Measurements from ENCODE around the gene UCHL5.

UCHL5 gene

GRCh38 chr1:193059282-193060114 lies at the start of gene UCHL5, which contains the start of gene RO60:
TSS of gene UCHL5 (minus strand) at chr1:193059360. CDS start at chr1:193059260, 100 bp downstream.
TSS of gene RO60 (plus strand) at chr1:193059612. CDS start at chr1:193069055, 9,443 bp downstream.
- in situ Hi-C loops (cut with MboI; ENCODE audit: low pct_unique_long_range_greater_than_20kb, low sequenced_read_pairs): no loop called here
- DNase-seq: peak; percentile 99

GRCh38 chr1:193108471-193108870 lies 49.3 kb upstream of the UCHL5 start:
- in situ Hi-C loops (cut with MboI; ENCODE audit: low pct_unique_long_range_greater_than_20kb, low sequenced_read_pairs): no loop called here

GRCh38 chr1:193105821-193106177 lies 46.6 kb upstream of the UCHL5 start:
- no peak for DNase-seq
- in situ Hi-C loops (cut with MboI; ENCODE audit: low pct_unique_long_range_greater_than_20kb, low sequenced_read_pairs): no loop called here

More at GRCh38 chr1:193108471-193108870, 49.3 kb upstream of the UCHL5 start:
- no peak for DNase-seq

- in situ Hi-C loops (cut with MboI; ENCODE audit: low pct_unique_long_range_greater_than_20kb, low sequenced_read_pairs): no loop called here
- peak; percentile 68 for DNase-seq
Observed at GRCh38 chr1:193104907-193105820, 46.0 kb upstream of the UCHL5 start, which contains the start of gene GLRX2. TSS of gene GLRX2 (minus strand) at chr1:193105414. CDS start at chr1:193105382, 32 bp downstream.

GRCh38 chr1:193104502-193104906 lies 45.3 kb upstream of the UCHL5 start:
- in situ Hi-C loops (cut with MboI; ENCODE audit: low pct_unique_long_range_greater_than_20kb, low sequenced_read_pairs): no loop called here

GRCh38 chr1:193103759-193104501 lies 44.8 kb upstream of the UCHL5 start:
- peak; percentile 14 for DNase-seq
- in situ Hi-C loops (cut with MboI; ENCODE audit: low pct_unique_long_range_greater_than_20kb, low sequenced_read_pairs): no loop called here

More at GRCh38 chr1:193104502-193104906, 45.3 kb upstream of the UCHL5 start:
- peak; percentile 62 for DNase-seq

- no peak for DNase-seq
- in situ Hi-C loops (cut with MboI; ENCODE audit: low pct_unique_long_range_greater_than_20kb, low sequenced_read_pairs): no loop called here
Observed at GRCh38 chr1:193102662-193103061, 43.5 kb upstream of the UCHL5 start.

- in situ Hi-C loops (cut with MboI; ENCODE audit: low pct_unique_long_range_greater_than_20kb, low sequenced_read_pairs): no loop called here
- DNase-seq: no peak
Observed at GRCh38 chr1:193094112-193094511, 35.0 kb upstream of the UCHL5 start.

- no peak for DNase-seq
- in situ Hi-C loops (cut with MboI; ENCODE audit: low pct_unique_long_range_greater_than_20kb, low sequenced_read_pairs): no loop called here
Observed at GRCh38 chr1:193090865-193091264, 31.7 kb upstream of the UCHL5 start.

- in situ Hi-C loops (cut with MboI; ENCODE audit: low pct_unique_long_range_greater_than_20kb, low sequenced_read_pairs): no loop called here
- no peak for DNase-seq
Observed at GRCh38 chr1:193087893-193088292, 28.7 kb upstream of the UCHL5 start.

GRCh38 chr1:193086342-193086741 lies 27.2 kb upstream of the UCHL5 start:
- in situ Hi-C loops (cut with MboI; ENCODE audit: low pct_unique_long_range_greater_than_20kb, low sequenced_read_pairs): no loop called here
- DNase-seq: no peak

GRCh38 chr1:193085263-193085662 lies 26.1 kb upstream of the UCHL5 start:
- in situ Hi-C loops (cut with MboI; ENCODE audit: low pct_unique_long_range_greater_than_20kb, low sequenced_read_pairs): no loop called here
- no peak for DNase-seq

GRCh38 chr1:193083365-193084088 lies 24.4 kb upstream of the UCHL5 start:
- in situ Hi-C loops (cut with MboI; ENCODE audit: low pct_unique_long_range_greater_than_20kb, low sequenced_read_pairs): no loop called here

GRCh38 chr1:193079187-193079586 lies 20.0 kb upstream of the UCHL5 start:
- in situ Hi-C loops (cut with MboI; ENCODE audit: low pct_unique_long_range_greater_than_20kb, low sequenced_read_pairs): no loop called here
- no peak for DNase-seq

More at GRCh38 chr1:193083365-193084088, 24.4 kb upstream of the UCHL5 start:
- DNase-seq: no peak

- no peak for DNase-seq
- in situ Hi-C loops (cut with MboI; ENCODE audit: low pct_unique_long_range_greater_than_20kb, low sequenced_read_pairs): no loop called here
Observed at GRCh38 chr1:193077991-193078390, 18.8 kb upstream of the UCHL5 start.

- DNase-seq: peak; percentile 57
- in situ Hi-C loops (cut with MboI; ENCODE audit: low pct_unique_long_range_greater_than_20kb, low sequenced_read_pairs): no loop called here
Observed at GRCh38 chr1:193070942-193071341, 11.8 kb upstream of the UCHL5 start.

- peak; percentile 45 for DNase-seq
- in situ Hi-C loops (cut with MboI; ENCODE audit: low pct_unique_long_range_greater_than_20kb, low sequenced_read_pairs): no loop called here
Observed at GRCh38 chr1:193070386-193070753, 11.2 kb upstream of the UCHL5 start.

GRCh38 chr1:193069748-193070385 lies 10.7 kb upstream of the UCHL5 start:
- in situ Hi-C loops (cut with MboI; ENCODE audit: low pct_unique_long_range_greater_than_20kb, low sequenced_read_pairs): no loop called here
- peak; percentile 46 for DNase-seq
